CD4-positive, alpha-beta T cell (primary cell): ENCODE measurements around the gene PTPRN2. TPM values are rescaled to one million over a fixed set of nuclear protein-coding genes. Genes with fewer than 3 reads are reported as not detected.

Experiments
- ATAC-seq: fragments of 200-7000 bp; cut with Tn5 transposase; one replicate; pipeline ENCODE4 v1.10.0; 2022; ENCODE audit warnings: mild to moderate bottlenecking; ENCODE audit not compliant: poor library complexity
- CTCF ChIA-PET: fragments of 350-600 bp; sonication (Branson Sonifier 250); formaldehyde crosslinking; loops from one replicate; lab custom pipeline; 2021; ENCODE audit warnings: antibody characterized with exemption, inconsistent platforms; lab: Charles Lee
- POLR2A ChIA-PET: fragments of 350-600 bp; sonication (Branson Sonifier 250); formaldehyde crosslinking; loops from one replicate; lab custom pipeline; 2021; ENCODE audit warnings: antibody characterized with exemption, inconsistent platforms; lab: Charles Lee
- DNase-seq, 14 experiments: peaks; one replicate each; pipeline ENCODE4 v3.0.0-alpha.2; 2013 to 2020; ENCODE audit warnings: mixed read lengths in 2 of 14
- H3K27ac ChIP-seq, 2 donors: one replicate each; pipeline versions ENCODE4 v1.5.1 to v1.7.0; 2013; ENCODE audit warnings: low read length in 2 of 2, low read depth in 1 of 2, mild to moderate bottlenecking in 1 of 2
- H3K27me3 ChIP-seq, 2 experiments: 1 replicate in 1 of 2; 2 replicates in 1 of 2; pipeline versions ENCODE4 v1.6.1 to v1.7.0; 2013; ENCODE audit warnings: low read length in 2 of 2, control low read depth in 1 of 2, mild to moderate bottlenecking in 1 of 2, moderate library complexity in 1 of 2; ENCODE audit not compliant: insufficient read depth in 2 of 2, control insufficient read depth in 1 of 2
- H3K36me3 ChIP-seq: one replicate; pipeline ENCODE4 v1.6.1; 2013; ENCODE audit warnings: low read length, control low read depth; ENCODE audit not compliant: insufficient read depth
- H3K4me1 ChIP-seq: one replicate; pipeline ENCODE4 v1.6.1; 2013; ENCODE audit warnings: low read length, control low read depth; ENCODE audit not compliant: insufficient read depth
- H3K4me3 ChIP-seq: one replicate; pipeline ENCODE4 v1.5.1; 2013; ENCODE audit warnings: mild to moderate bottlenecking, low read length, moderate library complexity
- H3K9me3 ChIP-seq, 2 experiments: 1 replicate in 1 of 2; 2 replicates in 1 of 2; pipeline versions ENCODE4 v1.6.1 to v1.7.0; 2013; ENCODE audit warnings: low read length in 2 of 2, mild to moderate bottlenecking in 2 of 2, control low read depth in 1 of 2, moderate library complexity in 1 of 2; ENCODE audit not compliant: control insufficient read depth in 1 of 2, insufficient read depth in 1 of 2
- H3K27ac Mint-ChIP-seq: one replicate; pipeline ENCODE4 v1.8.0; 2020; ENCODE audit warnings: mixed read lengths
- H3K27me3 Mint-ChIP-seq: one replicate; pipeline ENCODE4 v1.8.0; 2021; ENCODE audit warnings: mixed read lengths
- H3K36me3 Mint-ChIP-seq: one replicate; pipeline ENCODE4 v1.8.0; 2021; ENCODE audit warnings: low read depth, mixed read lengths
- H3K4me1 Mint-ChIP-seq: one replicate; pipeline ENCODE4 v1.8.0; 2021; ENCODE audit warnings: low read depth, mixed read lengths
- H3K4me3 Mint-ChIP-seq: one replicate; pipeline ENCODE4 v1.8.0; 2020; ENCODE audit warnings: mild to moderate bottlenecking, mixed read lengths
- H3K9me3 Mint-ChIP-seq: one replicate; pipeline ENCODE4 v1.8.0; 2020; ENCODE audit warnings: mixed read lengths
- CTCF ChIP-seq: fragments of 200-600 bp; IDR thresholded peaks from one replicate; pipeline ENCODE4 v1.8.0; 2022; ENCODE audit warnings: antibody characterized with exemption, mild to moderate bottlenecking
- intact Hi-C, 2 experiments: fragments of 100-400 bp; cut with DNase I in 1 of 2; cut with micrococcal nuclease in 1 of 2; formaldehyde crosslinking; loops; one replicate each; pipeline versions ENCODE4 v1.15.1 to v1.9.0; 2023 to 2025; cut with DNase I, micrococcal nuclease
- total RNA-seq, 174 experiments: library from RNA in 2 of 174; stranded (reverse) in 2 of 174; gene quantifications; one replicate each; pipeline ENCODE4 v1.2.3 and lab custom pipeline; 2021 to 2026

The PTPRN2 gene
- total RNA-seq, 2 experiments from 2014 or later: 0.34 to 0.44 TPM

- DNase-seq (no peak), ATAC-seq (no peak)
- peaks cover 5 to 11% of the 10 kb centered on the region in 2 experiments for H3K27me3 ChIP-seq
- Mint-ChIP-seq H3K36me3 (no peaks in the 10 kb centered on the region), H3K4me3 (no peak overlapping the region), H3K27me3 (peaks cover 30% of the 10 kb centered on the region), H3K4me1 (no peaks in the 10 kb centered on the region), H3K9me3 (peaks cover 3% of the 10 kb centered on the region), H3K27ac (no peak overlapping the region)
- ChIA-PET CTCF (no interaction called here), POLR2A (no interaction called here)
- no peaks in the 10 kb centered on the region for H3K36me3 ChIP-seq
- H3K4me1 ChIP-seq: no peaks in the 10 kb centered on the region
- intact Hi-C loops: no loop called here
- H3K9me3 ChIP-seq: peaks cover 0 to 14% of the 10 kb centered on the region in 2 experiments
- TF ChIP-seq CTCF: no peak
- H3K4me3 ChIP-seq: no peak overlapping the region
- no peak overlapping the region for H3K27ac ChIP-seq
These were observed 117.3 kb downstream of the PTPRN2 start for GRCh38 chr7:158470336-158470735.

GRCh38 chr7:158469396-158470051 lies 118.1 kb downstream of the PTPRN2 start:
- TF ChIP-seq CTCF: no peak
- DNase-seq (peak in 1 of 14 experiments; percentile 3), ATAC-seq (no peak)
- H3K9me3 ChIP-seq: peaks cover 0 to 5% of the 10 kb centered on the region in 2 experiments
- H3K9me3 Mint-ChIP-seq: peaks cover 4% of the 10 kb centered on the region
- H3K27me3 ChIP-seq: peaks cover 5 to 11% of the 10 kb centered on the region in 2 experiments
- H3K4me1 Mint-ChIP-seq: no peaks in the 10 kb centered on the region
- intact Hi-C loops: no loop called here
- no peak overlapping the region for H3K27ac ChIP-seq
- no peak overlapping the region for H3K27ac Mint-ChIP-seq
- H3K27me3 Mint-ChIP-seq: peaks cover 30% of the 10 kb centered on the region
- no peak overlapping the region for H3K4me3 Mint-ChIP-seq
- H3K4me3 ChIP-seq: no peak overlapping the region
- no peaks in the 10 kb centered on the region for H3K36me3 ChIP-seq
- no peaks in the 10 kb centered on the region for H3K4me1 ChIP-seq
- ChIA-PET CTCF (no interaction called here), POLR2A (no interaction called here)
- no peaks in the 10 kb centered on the region for H3K36me3 Mint-ChIP-seq

GRCh38 chr7:158468700-158469296 lies 118.8 kb downstream of the PTPRN2 start:
- Histone ChIP-seq H3K27me3 (peaks cover 5 to 11% of the 10 kb centered on the region in 2 experiments), H3K4me3 (no peak overlapping the region), H3K9me3 (peaks cover 0 to 3% of the 10 kb centered on the region in 2 experiments), H3K4me1 (no peaks in the 10 kb centered on the region), H3K27ac (no peak overlapping the region), H3K36me3 (no peaks in the 10 kb centered on the region)
- no peak for ATAC-seq
- intact Hi-C loops: no loop called here
- no peak overlapping the region for H3K4me3 Mint-ChIP-seq
- ChIA-PET CTCF (no interaction called here), POLR2A (no interaction called here)
- H3K4me1 Mint-ChIP-seq: no peaks in the 10 kb centered on the region
- DNase-seq: no peak
- peaks cover 30% of the 10 kb centered on the region for H3K27me3 Mint-ChIP-seq
- TF ChIP-seq CTCF: no peak
- peaks cover 4% of the 10 kb centered on the region for H3K9me3 Mint-ChIP-seq
- no peak overlapping the region for H3K27ac Mint-ChIP-seq
- H3K36me3 Mint-ChIP-seq: no peaks in the 10 kb centered on the region
